Endometrium (tissue), 2 donors: ENCODE data around the gene TBX20.
"Not testable (repeated sequence)": the region's sequence is repeated elsewhere in the genome, so short reads cannot be mapped to it uniquely, and the experiment has no call there.

Experiments used
- FAIRE-seq: peaks from 2 replicates; lab custom pipeline; 2012; peaks lifted over from hg19 to GRCh38; lab: Jason Lieb, UNC
- donor health status: control.
- donor health status: control.

The TBX20 gene

DNA sequence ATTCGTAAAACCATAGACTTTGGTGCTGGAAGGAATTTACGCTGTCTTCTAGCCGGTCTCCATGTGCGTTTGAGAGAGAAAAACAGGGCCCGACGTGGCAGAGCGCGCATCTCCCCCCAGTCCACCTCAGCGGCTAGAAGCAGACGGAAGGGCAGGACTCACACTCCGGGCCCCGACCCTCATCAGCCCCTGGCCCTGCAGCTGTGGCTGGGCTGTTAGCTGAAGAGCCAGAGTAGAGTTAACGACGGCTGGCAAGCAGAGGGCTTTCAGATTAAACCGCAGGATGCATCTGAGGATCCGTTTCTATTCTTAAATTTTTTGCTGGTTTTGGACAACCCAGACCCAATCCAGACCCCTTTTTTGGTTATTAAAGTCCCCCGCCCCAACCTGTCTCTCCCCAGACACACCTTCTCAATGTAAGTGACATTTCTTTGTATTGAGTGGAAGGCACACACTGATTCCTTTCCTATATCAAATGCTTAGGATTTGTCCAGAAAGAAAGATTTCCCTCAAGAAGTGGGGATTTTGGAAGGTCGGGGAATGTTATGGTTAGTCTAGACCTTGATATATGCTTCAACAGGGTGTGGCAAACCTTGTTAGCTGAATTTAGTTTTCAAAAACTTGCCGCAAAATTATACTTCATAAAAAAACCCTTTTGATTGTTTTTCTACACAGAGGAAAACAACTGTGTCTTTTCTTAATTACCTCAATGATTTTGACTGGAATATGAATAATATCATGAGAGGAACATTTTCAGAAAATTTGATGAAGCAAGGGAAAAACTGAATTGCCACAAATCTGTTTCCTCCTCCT is 1.7 kb upstream of the TBX20 start:
- FAIRE-seq = no peak

- FAIRE-seq = no peak
These were observed 869 bp upstream of the TBX20 start for GRCh38 chr7:35254496-35255442.

DNA sequence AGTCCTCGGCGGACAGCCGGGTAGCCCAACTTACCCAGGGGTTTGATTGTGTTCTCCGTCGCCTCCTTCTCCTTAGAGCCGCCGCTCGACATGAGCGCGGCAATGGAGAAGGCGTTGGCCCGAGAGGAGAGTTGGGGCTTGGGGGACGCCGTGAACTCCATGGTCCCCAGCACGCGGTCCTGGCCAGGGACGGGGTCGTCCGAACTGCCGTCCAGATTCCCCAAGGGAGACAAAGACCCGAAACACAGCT is 515 bp downstream of the TBX20 start:
- FAIRE-seq = no peak

GRCh38 chr7:35252612-35253459 is 1.1 kb downstream of the TBX20 start:
- no peak for FAIRE-seq

DNA sequence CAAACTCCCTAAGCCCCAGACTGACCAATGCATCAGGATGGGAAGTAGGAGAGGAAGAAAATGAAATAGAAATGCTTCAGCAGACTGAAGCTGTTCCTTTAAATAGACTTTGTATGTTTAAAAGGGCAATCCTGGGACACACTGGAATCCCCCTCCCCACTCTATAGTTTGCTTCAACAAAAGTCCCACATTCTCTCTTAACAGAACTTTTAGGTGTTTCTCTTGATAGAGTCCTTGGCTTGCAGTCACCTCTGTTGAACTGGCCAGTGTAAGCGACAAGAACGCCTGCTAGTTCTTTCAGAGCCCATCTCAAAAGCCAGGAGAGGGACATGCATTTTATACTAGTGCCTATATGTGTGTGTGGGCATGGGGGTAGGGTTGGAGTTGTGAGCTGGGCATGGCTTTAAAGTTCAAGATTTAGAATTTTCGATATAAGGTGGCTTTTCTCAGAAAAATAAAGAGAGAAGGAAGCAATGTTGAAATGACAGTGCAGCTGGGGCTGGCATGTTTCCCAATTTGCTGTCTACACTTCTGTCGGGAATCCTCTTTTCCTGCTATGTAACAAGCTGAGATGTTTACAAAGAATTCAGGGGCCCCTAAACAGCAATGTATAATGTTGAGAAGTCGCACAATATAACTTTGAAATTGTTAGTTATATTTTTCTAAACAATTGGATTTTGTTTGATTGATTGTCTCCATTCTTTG is 2.1 kb downstream of the TBX20 start:
- no peak for FAIRE-seq

DNA sequence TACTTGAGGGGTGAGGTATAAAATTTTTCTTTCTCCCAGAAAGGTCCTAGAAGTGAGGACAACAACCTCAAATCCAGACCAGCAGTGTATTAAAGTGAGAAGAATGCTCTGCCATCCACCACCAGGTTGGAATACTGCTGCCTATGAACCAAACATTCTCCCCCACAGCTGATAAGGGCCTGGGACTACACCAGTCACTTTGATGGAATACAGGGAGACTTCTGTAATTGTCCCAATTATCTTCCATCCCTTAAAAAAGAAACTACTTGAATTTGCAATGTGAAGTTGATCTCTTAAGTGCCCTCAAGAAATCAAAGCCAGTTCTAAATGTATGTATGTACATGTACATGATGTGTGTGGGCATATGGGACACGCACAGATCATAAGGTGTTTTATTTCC is 3.0 kb downstream of the TBX20 start:
- no peak for FAIRE-seq

DNA sequence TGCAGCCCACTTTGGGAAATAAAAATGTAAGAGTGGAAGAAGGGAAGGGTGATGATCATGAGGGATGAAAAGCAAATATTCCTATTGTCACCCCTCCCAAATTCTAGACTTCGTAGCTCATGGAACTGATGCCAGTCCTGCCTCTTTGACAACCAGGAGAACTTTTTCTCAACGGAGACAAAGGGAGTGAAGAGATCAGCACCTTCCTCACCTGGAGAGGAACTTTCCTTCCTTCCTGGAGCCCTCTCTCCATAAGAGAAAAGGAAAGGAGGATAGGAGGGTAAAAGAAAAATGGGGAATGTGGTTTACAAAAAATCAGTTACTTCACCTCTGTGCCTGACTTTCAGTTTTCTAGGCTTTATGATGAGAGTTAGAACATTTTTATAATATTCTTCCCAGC is 3.4 kb downstream of the TBX20 start:
- FAIRE-seq = no peak

DNA sequence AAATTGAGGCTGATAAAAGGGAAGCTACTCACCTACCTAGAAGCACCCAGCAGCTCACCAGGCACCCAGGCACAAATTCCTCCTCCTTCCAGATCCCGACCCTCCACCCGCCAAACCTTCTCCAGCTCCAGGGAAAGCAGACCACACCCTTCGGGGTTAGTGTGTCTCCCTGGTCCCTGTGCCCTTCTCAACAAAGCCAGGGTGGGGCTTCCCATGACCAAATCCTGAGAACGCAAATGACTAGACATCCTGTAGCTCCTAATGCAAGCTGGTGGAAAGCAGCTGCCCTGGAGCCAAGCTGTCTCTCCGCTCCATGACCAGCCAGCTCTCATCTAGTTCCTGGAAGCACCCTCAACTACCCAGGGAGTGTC is 4.4 kb downstream of the TBX20 start:
- no peak for FAIRE-seq

DNA sequence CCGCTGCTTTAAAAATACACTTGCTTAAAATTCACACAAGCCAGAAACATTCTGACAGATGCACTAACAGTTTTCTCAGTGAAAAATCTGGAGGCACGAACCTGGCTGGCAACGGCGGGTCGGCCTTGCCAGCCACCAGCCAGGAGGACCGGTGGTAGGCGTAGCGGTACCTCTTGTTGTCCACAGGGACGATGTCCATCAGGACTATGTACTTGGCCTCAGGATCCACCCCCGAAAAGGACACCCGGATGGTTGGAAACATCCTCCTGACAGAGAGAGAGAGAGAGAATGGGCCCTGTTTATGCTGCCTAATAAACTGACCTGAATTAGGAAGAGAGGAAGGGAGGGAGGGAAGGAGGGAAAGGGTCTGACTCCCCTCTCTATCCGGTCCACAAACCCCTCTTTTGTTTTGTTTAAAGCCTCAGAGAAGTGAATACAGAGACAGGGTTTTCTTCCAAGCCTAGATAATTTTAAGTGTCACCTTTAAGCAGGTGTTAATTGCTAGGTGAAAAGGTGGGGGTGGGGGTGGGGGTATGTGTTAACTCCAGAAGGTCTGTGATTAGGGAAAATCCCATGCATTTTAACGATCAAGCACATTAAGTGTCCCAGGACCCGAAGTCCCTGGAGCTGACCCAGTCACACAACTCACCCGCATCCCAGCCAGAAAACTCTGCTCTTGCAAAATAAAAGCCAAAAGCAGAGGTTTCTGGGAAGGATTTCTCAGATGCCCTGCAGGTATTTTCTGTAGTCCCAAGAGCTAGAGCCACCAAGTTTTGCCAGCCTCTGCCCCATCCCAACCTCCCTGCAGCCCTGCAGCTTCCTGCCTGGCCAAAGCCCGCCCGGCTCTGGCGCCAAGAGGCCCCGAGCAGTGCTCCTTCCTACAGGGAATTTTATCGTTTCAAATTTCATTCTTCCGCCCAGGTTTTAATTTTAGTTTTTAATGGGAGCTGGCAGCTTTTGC is 5.0 kb downstream of the TBX20 start:
- no peak for FAIRE-seq

DNA sequence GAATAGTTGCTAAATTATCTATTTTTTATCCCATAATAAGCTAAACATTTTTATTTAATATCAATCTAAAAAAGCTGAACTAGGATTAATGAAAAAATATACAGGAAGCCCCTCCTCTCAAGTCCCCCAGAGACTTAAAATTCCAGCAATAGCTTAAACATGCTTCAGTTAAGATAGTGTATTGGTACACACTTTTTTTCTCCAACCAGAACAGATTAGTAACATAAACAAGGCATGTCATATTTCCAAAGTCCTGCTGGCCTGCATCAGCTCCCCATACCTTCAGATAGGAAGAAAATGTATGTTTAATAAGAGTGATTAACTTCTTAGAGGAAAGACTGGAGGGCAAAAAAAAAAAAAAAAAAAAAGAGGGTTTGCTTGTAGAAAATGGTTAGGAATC is 7.1 kb downstream of the TBX20 start:
- FAIRE-seq = no peak

- FAIRE-seq = no peak
These were observed 12.0 kb downstream of the TBX20 start for GRCh38 chr7:35241884-35242283.

DNA sequence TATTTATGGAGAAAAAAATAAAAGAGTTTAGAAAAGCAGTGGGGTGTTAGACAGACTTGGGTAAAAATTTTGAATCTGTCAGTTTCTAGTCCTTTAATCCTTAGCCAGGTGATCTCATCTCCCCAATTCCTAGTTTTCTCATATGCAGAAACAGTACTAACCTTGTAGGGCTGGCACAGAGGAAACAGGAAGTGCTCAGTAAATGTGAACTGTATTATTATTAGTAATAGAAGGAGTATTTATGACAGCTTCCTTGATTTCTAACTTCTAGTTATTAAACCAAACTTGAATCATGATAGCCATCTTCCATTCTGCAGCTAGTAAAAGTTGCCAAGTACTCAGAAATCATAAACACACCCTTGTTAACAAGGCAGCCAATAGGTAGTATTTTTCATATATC is 12.5 kb downstream of the TBX20 start:
- FAIRE-seq = no peak

GRCh38 chr7:35241008-35241407 is 12.9 kb downstream of the TBX20 start:
- not testable (repeated sequence) for FAIRE-seq

- FAIRE-seq = not testable (repeated sequence)
These were observed 15.4 kb downstream of the TBX20 start for GRCh38 chr7:35238456-35238855.

DNA sequence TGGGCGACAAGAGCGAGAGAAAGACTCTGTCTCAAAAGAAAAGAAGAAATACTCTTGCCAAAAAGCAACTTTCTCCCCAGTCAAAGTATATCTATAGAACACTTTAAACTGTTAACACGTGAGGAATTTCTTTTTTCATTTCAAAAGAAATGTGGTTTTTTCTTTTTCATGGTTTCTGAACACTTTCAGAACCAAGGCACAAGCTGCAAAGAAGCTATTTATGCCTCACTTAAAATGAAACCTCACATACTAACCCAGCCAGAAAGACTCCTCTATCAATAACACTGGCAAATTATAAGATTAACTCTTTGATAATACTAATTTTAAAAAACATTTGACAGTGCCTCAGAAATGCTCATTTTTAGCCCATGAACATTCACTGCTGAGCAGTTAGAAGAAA is 20.9 kb downstream of the TBX20 start:
- FAIRE-seq = no peak

DNA sequence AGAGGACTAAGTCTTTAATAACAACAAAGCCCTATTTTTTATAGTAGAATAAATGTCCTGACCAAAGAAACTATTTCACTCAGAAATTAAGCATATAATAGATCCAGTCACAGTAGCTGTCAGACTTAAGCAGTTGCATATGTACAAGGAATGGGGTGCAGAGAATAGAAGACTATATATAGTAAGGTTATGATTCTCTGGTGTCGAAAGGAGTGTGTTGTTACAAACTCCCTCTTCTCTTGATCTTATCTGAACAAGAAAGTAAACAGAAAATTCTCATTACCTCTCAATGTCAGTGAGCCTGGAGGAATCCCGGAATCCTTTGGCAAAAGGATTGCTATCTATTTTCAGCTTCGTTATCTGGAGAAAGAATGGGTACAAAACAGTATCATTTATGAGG is 22.7 kb downstream of the TBX20 start:
- FAIRE-seq = not testable (repeated sequence)

GRCh38 chr7:35229116-35229780 is 24.7 kb downstream of the TBX20 start:
- FAIRE-seq = peak; percentile 57

- not testable (repeated sequence) for FAIRE-seq
These were observed 25.3 kb downstream of the TBX20 start for GRCh38 chr7:35228496-35229051.

DNA sequence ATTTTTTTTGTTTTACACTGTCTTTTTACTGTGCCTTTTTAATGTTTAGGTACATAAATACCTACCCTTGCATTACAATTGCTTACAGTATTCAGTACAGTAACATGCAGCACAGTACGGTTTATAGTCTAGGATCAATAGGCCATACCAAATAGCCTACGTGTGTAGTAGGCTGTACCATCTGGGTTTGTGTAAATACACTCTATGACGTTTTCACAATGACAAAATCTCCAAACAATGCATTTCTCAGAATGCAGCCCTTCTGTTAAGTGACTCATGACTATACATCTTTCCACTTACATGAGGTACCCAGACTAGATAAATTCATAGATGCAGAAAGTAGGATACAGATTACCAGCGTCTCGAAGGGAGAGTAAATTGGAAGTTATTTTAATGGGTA is 26.5 kb downstream of the TBX20 start:
- FAIRE-seq = not testable (repeated sequence)

GRCh38 chr7:35222445-35222844 is 31.5 kb downstream of the TBX20 start:
- FAIRE-seq = not testable (repeated sequence)
